Activated T-helper 1 cell treated with anti-CD3 and anti-CD28 coated beads, Interleukin-12 subunit alpha, Interleukin-12 subunit beta, Interleukin-2, Interleukin-4 antibody, amounts not matched to agents 30 ng/mL and 10 ng/mL and 1 ng/mL, durations not matched to agents 14 hours and 24 hours and 36 hours (primary cell): ENCODE measurements around the gene ZSWIM4. TPM values are rescaled to one million over a fixed set of nuclear protein-coding genes. Genes with fewer than 3 reads are reported as not detected.

Experiments
- DNase-seq: peaks from one replicate; pipeline ENCODE4 v3.0.0; 2021; ENCODE audit warnings: low spot score
- H3K27ac Mint-ChIP-seq: one replicate; pipeline ENCODE4 v1.8.0; 2021; ENCODE audit warnings: mild to moderate bottlenecking, mixed read lengths
- H3K27me3 Mint-ChIP-seq: one replicate; pipeline ENCODE4 v1.8.0; 2022; ENCODE audit warnings: mild to moderate bottlenecking, moderate library complexity, mixed read lengths; ENCODE audit not compliant: insufficient read depth
- H3K36me3 Mint-ChIP-seq: one replicate; pipeline ENCODE4 v1.8.0; 2021; ENCODE audit warnings: low read depth, mixed read lengths
- H3K4me1 Mint-ChIP-seq: one replicate; pipeline ENCODE4 v1.8.0; 2021; ENCODE audit warnings: low read depth, mixed read lengths
- H3K4me3 Mint-ChIP-seq: one replicate; pipeline ENCODE4 v1.8.0; 2021; ENCODE audit warnings: mild to moderate bottlenecking, moderate library complexity, mixed read lengths
- H3K9me3 Mint-ChIP-seq: one replicate; pipeline ENCODE4 v1.8.0; 2021; ENCODE audit warnings: mixed read lengths
- intact Hi-C: fragments of 100-400 bp; cut with micrococcal nuclease; formaldehyde crosslinking; loops from one replicate; pipeline ENCODE4 v1.15.1; 2024
- total RNA-seq: library from RNA; stranded (reverse); gene quantifications from 2 replicates; pipeline ENCODE4 v1.2.3, GENCODE V29; 2022

ZSWIM4 gene
- total RNA-seq, 1 donor from 2014 or later: 7.9 TPM

GRCh38 chr19:13860679-13861391, 65.6 kb downstream of the ZSWIM4 start:
- intact Hi-C loops: loop anchor here (1.0 to 5.0 kb wide), 3 partner anchors 11 to 584 kb away; no protein-coding TSS in a partner anchor
- H3K9me3 Mint-ChIP-seq: no peaks in the 10 kb centered on the region
- H3K36me3 Mint-ChIP-seq: peaks cover 4% of the 10 kb centered on the region

GRCh38 chr19:13861392-13861713, 66.1 kb downstream of the ZSWIM4 start:
- Mint-ChIP-seq H3K27me3 (peaks cover 16% of the 10 kb centered on the region), H3K27ac (peak overlapping the region; percentile 98), H3K9me3 (no peaks in the 10 kb centered on the region), H3K36me3 (peaks cover 4% of the 10 kb centered on the region), H3K4me3 (peak overlapping the region; percentile 96), H3K4me1 (peaks cover 46% of the 10 kb centered on the region)
- intact Hi-C loops: loop anchor here (1.0 to 5.0 kb wide), 3 partner anchors 11 to 584 kb away; no protein-coding TSS in a partner anchor
- no peak for DNase-seq

More at GRCh38 chr19:13860679-13861391, 65.6 kb downstream of the ZSWIM4 start:
- peaks cover 13% of the 10 kb centered on the region for H3K27me3 Mint-ChIP-seq
- no peak for DNase-seq
- H3K27ac Mint-ChIP-seq: peak overlapping the region; percentile 98
- H3K4me3 Mint-ChIP-seq: peak overlapping the region; percentile 96
- H3K4me1 Mint-ChIP-seq: peaks cover 42% of the 10 kb centered on the region

- H3K36me3 Mint-ChIP-seq: peaks cover 5% of the 10 kb centered on the region
Observed at GRCh38 chr19:13861714-13862531, 66.7 kb downstream of the ZSWIM4 start.

GRCh38 chr19:13864046-13864666, 68.9 kb downstream of the ZSWIM4 start:
- Mint-ChIP-seq H3K4me3 (peak overlapping the region; percentile 81), H3K27me3 (peaks cover 28% of the 10 kb centered on the region), H3K4me1 (peaks cover 49% of the 10 kb centered on the region), H3K9me3 (no peaks in the 10 kb centered on the region), H3K27ac (peak overlapping the region; percentile 36), H3K36me3 (peaks cover 5% of the 10 kb centered on the region)
- intact Hi-C loops: loop anchor here (5.0 kb wide), 2 partner anchors 132 to 587 kb away; no protein-coding TSS in a partner anchor
- no peak for DNase-seq

More at GRCh38 chr19:13861714-13862531, 66.7 kb downstream of the ZSWIM4 start:
- peak overlapping the region; percentile 98 for H3K27ac Mint-ChIP-seq
- peaks cover 49% of the 10 kb centered on the region for H3K4me1 Mint-ChIP-seq
- H3K4me3 Mint-ChIP-seq: peak overlapping the region; percentile 96
- H3K9me3 Mint-ChIP-seq: no peaks in the 10 kb centered on the region
- intact Hi-C loops: loop anchor here (1.0 to 5.0 kb wide), 8 partner anchors 12 to 585 kb away; partner anchors contain the start of gene C19orf53
- peak; percentile 82 for DNase-seq
- peaks cover 22% of the 10 kb centered on the region for H3K27me3 Mint-ChIP-seq

- intact Hi-C loops: loop anchor here (5.0 kb wide), 2 partner anchors 133 to 588 kb away; no protein-coding TSS in a partner anchor
- Mint-ChIP-seq H3K4me3 (peak overlapping the region; percentile 81), H3K27me3 (peaks cover 28% of the 10 kb centered on the region), H3K9me3 (no peaks in the 10 kb centered on the region), H3K36me3 (peaks cover 5% of the 10 kb centered on the region), H3K4me1 (peaks cover 42% of the 10 kb centered on the region), H3K27ac (peak overlapping the region; percentile 33)
- no peak for DNase-seq
Observed at GRCh38 chr19:13864667-13865570, 69.7 kb downstream of the ZSWIM4 start.

GRCh38 chr19:13865571-13866462, 70.6 kb downstream of the ZSWIM4 start:
- H3K27ac Mint-ChIP-seq: no peak overlapping the region

GRCh38 chr19:13866463-13867046, 71.3 kb downstream of the ZSWIM4 start:
- Mint-ChIP-seq H3K4me1 (peaks cover 37% of the 10 kb centered on the region), H3K27ac (no peak overlapping the region), H3K4me3 (peak overlapping the region; percentile 83), H3K9me3 (no peaks in the 10 kb centered on the region), H3K36me3 (peaks cover 5% of the 10 kb centered on the region), H3K27me3 (peaks cover 34% of the 10 kb centered on the region)
- no peak for DNase-seq
- intact Hi-C loops: no loop called here

More at GRCh38 chr19:13865571-13866462, 70.6 kb downstream of the ZSWIM4 start:
- H3K36me3 Mint-ChIP-seq: peaks cover 5% of the 10 kb centered on the region
- peaks cover 28% of the 10 kb centered on the region for H3K27me3 Mint-ChIP-seq
- no peak for DNase-seq
- H3K9me3 Mint-ChIP-seq: no peaks in the 10 kb centered on the region
- H3K4me3 Mint-ChIP-seq: peak overlapping the region; percentile 83
- H3K4me1 Mint-ChIP-seq: peaks cover 39% of the 10 kb centered on the region
- intact Hi-C loops: no loop called here

GRCh38 chr19:13868663-13869062, 73.4 kb downstream of the ZSWIM4 start:
- Mint-ChIP-seq H3K9me3 (no peaks in the 10 kb centered on the region), H3K27ac (no peak overlapping the region), H3K36me3 (peaks cover 5% of the 10 kb centered on the region), H3K4me1 (peaks cover 21% of the 10 kb centered on the region), H3K27me3 (peaks cover 43% of the 10 kb centered on the region), H3K4me3 (no peak overlapping the region)
- intact Hi-C loops: no loop called here
- no peak for DNase-seq

GRCh38 chr19:13869281-13869680, 74.0 kb downstream of the ZSWIM4 start:
- intact Hi-C loops: no loop called here
- no peak for DNase-seq

GRCh38 chr19:13870873-13871272, 75.6 kb downstream of the ZSWIM4 start:
- peaks cover 1% of the 10 kb centered on the region for H3K36me3 Mint-ChIP-seq
- H3K9me3 Mint-ChIP-seq: no peaks in the 10 kb centered on the region
- intact Hi-C loops: no loop called here
- H3K4me1 Mint-ChIP-seq: peaks cover 11% of the 10 kb centered on the region
- DNase-seq: no peak
- H3K4me3 Mint-ChIP-seq: peak overlapping the region; percentile 53
- H3K27me3 Mint-ChIP-seq: peaks cover 44% of the 10 kb centered on the region
- H3K27ac Mint-ChIP-seq: no peak overlapping the region

More at GRCh38 chr19:13869281-13869680, 74.0 kb downstream of the ZSWIM4 start:
- no peak overlapping the region for H3K4me3 Mint-ChIP-seq
- H3K27me3 Mint-ChIP-seq: peaks cover 41% of the 10 kb centered on the region
- H3K9me3 Mint-ChIP-seq: no peaks in the 10 kb centered on the region
- H3K36me3 Mint-ChIP-seq: peaks cover 4% of the 10 kb centered on the region
- H3K27ac Mint-ChIP-seq: no peak overlapping the region
- peaks cover 16% of the 10 kb centered on the region for H3K4me1 Mint-ChIP-seq

GRCh38 chr19:13872339-13872694, 77.1 kb downstream of the ZSWIM4 start:
- DNase-seq: no peak
- peak overlapping the region; percentile 67 for H3K4me3 Mint-ChIP-seq
- no peak overlapping the region for H3K27ac Mint-ChIP-seq
- intact Hi-C loops: no loop called here
- no peaks in the 10 kb centered on the region for H3K36me3 Mint-ChIP-seq
- no peaks in the 10 kb centered on the region for H3K9me3 Mint-ChIP-seq
- peaks cover 4% of the 10 kb centered on the region for H3K4me1 Mint-ChIP-seq
- peaks cover 34% of the 10 kb centered on the region for H3K27me3 Mint-ChIP-seq
